GM12873 (cell line): ENCODE data around the gene NUAK1.

ENCODE experiments used
- TF ChIP-seq, protein P1 (sequence below): IDR thresholded peaks from 2 replicates; pipeline ENCODE4 v1.5.1; 2012; ENCODE audit warnings: low read depth, mild to moderate bottlenecking, moderate library complexity, low read length, control low read depth; ENCODE audit not compliant: insufficient read depth; ENCODE audit errors: missing control alignments

NUAK1 gene

GRCh38 chr12:106063826-106064720, 74.7 kb downstream of the NUAK1 start:
- TF ChIP-seq, protein P1, sequence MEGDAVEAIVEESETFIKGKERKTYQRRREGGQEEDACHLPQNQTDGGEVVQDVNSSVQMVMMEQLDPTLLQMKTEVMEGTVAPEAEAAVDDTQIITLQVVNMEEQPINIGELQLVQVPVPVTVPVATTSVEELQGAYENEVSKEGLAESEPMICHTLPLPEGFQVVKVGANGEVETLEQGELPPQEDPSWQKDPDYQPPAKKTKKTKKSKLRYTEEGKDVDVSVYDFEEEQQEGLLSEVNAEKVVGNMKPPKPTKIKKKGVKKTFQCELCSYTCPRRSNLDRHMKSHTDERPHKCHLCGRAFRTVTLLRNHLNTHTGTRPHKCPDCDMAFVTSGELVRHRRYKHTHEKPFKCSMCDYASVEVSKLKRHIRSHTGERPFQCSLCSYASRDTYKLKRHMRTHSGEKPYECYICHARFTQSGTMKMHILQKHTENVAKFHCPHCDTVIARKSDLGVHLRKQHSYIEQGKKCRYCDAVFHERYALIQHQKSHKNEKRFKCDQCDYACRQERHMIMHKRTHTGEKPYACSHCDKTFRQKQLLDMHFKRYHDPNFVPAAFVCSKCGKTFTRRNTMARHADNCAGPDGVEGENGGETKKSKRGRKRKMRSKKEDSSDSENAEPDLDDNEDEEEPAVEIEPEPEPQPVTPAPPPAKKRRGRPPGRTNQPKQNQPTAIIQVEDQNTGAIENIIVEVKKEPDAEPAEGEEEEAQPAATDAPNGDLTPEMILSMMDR, result no peak

DNA sequence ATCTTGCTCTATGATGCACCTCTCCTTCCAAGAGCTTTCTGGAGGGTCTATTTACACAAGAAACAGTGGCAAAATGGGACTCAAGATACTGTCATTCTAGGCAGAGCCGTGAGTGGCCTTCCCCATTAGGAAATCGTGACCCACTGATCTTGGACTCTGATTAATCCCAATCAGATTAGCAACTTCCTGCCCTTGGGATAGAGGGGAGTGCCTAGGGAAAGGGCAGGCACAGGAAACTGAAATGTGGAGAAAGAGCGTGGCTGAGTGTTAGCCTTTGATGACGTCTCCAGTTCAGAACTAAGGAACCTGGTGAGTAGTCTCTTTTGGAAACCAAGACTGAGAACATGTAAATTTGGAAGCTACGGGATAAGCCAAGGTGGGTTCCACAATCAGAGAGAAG, 76.1 kb downstream of the NUAK1 start:
- TF ChIP-seq, protein P1, result no peak

DNA sequence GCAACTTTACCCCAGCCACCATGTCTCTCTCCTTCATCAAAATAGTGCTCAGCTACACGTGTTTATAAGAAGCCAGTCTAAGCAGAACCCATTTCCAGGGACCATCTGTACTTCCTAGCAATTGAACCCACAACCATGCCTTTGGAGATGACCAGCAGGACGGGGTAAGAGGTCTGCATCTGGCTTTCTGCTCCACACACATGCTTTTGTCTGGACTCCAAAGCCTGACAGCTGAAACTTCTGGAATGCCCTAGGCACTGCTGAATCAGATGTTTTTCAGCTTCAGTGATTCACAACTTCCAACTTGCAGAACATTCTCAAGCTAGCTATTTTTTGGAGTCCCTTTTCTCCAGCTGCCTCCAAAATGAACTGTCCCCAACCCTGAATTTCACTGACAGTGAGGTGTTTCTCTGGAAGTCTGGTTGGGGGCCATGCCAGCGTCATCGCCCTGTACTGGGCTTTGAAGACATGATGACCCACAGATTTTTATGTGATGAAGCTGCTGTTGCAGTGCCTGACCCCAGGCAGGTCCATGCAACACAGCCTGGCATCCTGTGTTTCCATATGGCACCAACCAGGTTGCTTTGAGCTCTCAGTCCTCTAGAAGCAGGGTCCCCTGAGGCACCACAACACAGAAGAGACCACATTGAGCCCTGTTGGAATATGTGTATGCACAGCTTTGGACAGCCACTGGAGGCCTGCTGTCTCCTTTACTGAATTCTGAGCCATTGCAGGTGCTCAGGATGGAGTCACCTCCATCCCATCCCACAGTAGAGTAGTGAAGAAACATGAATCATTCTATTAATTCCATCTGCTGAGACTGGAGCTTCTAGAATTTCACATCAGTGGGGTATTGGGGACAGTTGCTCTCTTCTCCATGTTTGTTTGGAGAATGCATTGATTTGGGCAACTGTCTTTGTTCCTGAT, 80.2 kb downstream of the NUAK1 start:
- TF ChIP-seq, protein P1, result no peak

DNA sequence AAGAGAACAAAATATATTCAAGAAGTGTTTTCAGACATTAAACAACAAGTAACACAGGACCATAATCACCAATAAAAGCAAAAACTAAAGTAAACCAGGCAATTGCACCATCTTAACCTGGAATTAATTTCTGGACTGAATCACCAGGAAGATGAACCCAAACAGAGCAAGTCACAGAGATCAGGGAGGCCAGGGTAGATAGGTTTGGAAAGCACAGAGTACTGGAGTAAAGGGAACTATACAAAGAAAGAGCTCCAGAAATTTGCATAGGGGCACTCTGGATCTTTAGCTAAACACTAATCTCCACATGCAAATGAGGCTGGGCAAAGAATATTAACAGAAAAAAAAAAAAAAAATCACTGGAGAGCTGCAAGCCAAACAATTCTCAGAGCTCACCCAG, 84.7 kb downstream of the NUAK1 start:
- TF ChIP-seq, protein P1, result no peak

- TF ChIP-seq, protein P1, result no peak
Observed at GRCh38 chr12:106051853-106052531, 86.8 kb downstream of the NUAK1 start.

DNA sequence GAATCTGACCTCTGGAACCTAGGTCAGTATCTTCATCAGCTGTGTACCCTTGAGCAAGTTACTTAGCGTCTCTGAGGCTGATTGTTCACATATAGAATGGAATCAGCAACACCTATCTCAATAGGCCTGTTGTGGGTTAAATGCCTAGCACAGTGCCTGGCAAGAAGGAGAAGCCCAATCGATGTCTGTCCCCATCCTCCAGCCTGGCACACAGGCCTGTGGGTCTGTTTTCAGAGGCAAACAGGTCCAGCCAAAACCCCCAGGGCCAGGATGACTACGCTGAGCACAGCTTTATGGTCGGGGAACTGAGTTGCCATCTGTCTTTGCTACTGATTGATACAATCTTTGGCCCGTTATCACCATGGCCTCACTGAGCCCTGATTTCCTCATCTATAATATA, 89.2 kb downstream of the NUAK1 start:
- TF ChIP-seq, protein P1, result no peak
